ENCODE results near the gene HDAC4.

HDAC4 gene

DNA sequence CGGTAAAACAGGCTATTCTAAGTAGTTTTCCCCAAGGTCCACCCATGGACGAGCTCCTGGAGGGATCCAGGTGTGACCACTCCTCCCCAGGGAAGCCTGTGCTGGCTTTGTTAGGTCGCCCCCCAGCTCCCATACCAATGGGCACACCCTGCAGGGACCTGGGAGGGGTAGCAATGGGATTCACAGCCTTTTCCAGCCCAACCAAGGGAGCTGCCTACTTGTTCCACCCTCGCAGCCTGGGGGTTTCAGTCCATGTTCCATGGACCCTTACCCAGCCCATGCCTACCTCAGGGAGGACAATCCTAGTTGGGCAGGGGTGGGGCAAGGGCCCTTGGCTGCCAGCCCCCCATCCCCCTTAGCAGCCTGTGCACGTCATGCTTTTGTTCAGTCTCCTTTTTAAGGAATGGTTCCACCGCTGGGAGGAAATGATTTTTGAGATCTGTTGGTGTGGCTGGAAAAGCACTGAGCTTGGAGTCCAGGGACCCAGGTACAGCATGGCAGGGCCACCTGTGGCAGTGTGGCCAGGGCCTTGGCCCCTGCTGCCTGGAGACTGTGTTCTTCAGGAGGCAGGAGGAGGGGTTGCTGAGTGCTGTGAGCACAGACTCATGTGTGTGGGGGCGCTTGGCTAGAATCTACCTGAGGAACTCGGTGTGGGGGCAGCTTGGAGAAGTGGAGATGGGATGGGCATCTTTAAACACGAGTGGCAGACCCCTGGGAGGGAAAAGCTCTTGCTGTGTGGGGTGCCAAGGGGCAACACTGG lies 386.2 kb downstream of the HDAC4 start:
- FAIRE-seq: no peak

DNA sequence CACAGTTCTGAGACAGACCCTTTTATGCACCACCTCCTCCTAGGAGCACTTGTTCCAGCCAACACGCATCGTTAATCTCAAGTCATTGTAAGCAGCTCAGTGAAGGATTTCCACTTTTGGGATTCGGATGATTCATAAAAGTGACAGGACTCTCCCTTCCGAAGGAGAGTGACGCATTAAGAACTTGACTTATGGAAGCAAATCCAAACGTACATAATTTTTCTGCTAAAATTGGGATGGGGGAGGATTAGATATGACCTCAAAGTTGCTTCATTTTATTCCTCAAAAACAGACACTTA lies 387.2 kb downstream of the HDAC4 start:
- FAIRE-seq: no peak

More for the DNA sequence above, 386.2 kb downstream of the HDAC4 start:
- DNase-seq (ENCODE audit: insufficient read length, low spot score): no peak

DNA sequence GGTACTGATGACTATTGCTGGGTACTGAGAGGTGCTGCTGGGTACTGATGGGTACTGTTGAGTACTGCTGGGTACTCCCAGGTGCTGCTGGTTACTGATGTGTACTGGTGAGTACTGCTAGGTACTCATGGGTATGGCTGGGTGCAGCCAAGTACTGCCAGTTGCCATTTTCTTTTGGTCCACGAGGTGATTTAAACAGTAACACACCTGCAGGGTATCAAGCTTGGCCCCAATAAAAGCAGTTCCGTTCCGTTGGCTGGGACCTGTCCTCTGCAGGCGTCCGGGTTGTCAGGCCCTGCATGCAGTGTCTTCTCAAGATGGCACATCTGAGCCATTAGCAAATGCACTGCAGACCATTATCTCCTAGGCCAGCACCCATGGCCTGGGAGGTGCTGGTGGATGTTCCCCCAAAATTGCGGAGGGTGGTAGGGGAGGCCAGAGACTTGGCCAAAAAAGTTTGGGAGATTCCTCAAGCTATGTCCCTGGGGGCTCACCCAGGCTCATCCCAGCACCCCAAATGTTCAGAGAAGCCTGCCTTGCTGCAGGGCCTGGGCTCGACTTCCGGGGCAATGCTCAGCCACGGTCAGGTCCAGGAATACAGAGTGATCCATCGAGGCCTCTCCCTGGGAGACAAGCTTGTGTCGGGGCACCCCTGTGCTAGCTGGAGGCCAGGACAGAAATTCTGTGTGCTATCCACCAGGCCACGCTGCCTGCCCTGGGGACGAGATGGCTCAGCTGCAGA lies 387.7 kb downstream of the HDAC4 start:
- DNase-seq (ENCODE audit: insufficient read length, low spot score): no peak
- no peak for FAIRE-seq

More for the DNA sequence above, 387.2 kb downstream of the HDAC4 start:
- no peak for DNase-seq (ENCODE audit: insufficient read length, low spot score)

DNA sequence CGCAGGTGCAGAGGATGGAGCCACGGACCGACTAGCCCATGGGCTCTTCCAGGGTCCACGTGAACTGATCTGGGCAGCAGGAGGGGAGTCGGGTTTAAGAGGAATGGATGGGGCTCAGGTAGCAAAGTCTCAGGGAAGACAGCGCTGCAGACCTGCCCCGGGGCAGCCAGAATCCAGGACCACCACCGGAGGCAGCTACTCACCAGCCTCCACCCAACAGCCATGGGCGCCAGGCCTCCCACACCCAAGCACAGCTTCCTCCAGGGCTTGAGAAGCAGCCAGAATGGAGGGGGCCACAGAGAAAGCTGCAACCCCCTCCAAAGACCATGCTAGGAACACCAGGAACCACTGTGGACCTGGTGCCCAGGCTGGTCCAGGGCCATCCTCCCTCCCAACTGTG lies 388.6 kb downstream of the HDAC4 start:
- DNase-seq (ENCODE audit: insufficient read length, low spot score) (no peak), FAIRE-seq (no peak)

DNA sequence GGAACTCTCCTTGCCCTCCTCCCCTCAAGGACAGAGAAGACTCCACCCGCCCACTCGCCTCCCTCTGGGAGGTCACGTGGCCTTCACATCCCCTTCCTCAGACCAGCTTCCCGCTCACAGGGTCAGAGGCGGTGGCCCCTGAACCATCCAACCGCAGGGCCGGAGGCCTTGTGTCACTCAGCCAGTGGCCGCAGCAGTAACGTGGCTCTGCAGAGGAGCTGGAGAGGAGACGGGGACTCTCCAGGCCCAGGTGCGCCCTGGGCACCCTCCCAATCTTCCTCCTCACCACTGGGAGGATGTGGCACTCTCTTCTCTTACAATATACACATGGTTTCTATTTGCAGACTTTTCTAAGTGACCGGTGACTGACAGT lies 391.2 kb downstream of the HDAC4 start:
- FAIRE-seq (no peak), DNase-seq (ENCODE audit: insufficient read length, low spot score) (no peak)

DNA sequence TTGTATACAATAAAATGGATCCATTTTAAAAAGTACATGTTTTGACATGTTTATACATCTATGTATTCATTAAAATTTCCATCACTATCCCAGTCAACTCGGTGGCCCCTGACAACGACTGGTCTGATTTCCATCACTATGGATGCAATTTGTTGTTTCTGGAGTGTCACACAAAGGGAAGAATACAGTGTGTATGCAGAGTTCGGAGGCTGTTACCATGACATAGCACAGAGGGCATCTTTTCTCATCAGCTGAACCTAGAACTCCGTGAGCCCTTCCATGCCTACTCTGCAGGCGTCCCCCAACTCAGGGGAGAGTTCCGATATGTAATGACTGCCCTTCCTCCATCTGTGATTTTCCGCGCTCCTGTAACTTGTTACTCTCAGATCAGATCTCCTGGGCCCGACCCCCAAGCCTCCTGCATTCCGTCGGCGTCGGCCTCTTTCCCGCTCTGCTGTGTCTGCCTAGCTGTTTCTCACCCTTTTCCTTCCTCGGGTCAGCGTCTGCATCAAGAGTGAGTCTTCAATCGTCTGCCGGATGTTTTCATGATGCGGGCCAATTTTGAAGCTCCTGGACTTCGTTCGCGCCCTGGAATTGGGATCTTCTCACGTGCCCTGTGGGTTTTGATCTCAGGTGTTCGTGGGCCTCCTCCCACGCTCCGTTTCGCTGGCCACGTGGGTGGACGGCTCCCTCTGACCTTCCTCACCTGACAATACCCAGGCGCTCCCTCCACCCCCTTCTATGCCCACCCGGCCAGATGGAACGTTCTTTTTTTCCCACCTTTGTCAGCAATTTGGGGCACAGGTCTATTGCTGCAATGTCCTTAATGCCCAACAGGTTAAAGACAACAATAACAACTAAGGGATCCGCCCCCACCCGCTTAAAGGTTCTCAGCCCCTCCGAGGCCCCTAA lies 391.9 kb downstream of the HDAC4 start:
- FAIRE-seq (no peak), DNase-seq (ENCODE audit: insufficient read length, low spot score) (no peak)

DNA sequence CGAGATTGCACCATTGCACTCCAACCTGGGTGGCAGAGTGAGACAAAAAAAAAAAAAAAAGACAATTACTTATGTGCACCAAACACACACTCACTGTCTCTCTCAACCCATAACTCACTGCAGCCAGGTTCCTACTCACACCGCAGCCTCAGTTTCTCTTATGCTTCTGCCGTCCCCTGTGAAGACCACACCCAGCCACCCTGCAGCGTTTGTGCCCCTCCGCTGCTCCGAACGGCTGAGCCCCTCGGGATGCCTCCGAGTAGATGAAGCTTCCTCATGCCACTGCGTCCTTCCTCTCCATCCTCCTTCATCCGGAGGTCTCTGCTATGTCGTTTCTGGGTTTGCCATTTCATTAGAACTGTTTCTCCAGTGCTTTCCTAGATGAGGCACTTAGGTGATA lies 392.8 kb downstream of the HDAC4 start:
- FAIRE-seq (no peak), DNase-seq (ENCODE audit: insufficient read length, low spot score) (no peak)

DNA sequence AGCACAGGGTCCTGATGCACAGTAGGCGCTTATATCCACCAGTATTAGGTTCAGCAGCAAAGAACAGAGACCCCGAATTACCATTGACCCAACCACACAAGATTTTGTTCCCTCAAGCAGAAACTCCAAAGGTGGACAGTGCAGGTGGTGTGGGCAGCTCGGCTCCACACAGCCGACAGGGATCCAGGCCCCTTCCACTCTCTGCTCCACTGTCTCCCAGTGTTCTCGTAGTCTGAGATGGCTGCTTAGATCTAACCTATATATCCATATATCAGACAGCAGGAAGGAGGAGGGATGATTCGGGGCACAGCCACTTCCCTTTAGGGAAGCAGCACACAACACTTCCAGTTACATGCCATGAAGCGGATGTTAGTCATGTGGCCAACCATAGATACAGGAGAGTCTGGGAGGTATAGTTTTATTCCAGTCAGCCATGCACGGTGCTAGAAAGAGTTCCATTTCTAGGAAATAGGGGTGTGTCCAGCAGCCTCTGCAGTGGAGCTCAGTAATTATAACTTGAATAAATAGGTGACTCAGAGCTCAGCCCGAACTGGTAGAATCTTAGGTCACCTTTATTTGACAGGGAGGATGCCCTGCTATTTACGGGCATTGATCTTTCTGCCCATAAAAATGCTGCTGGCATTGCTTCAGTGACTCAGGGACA lies 394.1 kb downstream of the HDAC4 start:
- no peak for FAIRE-seq

DNA sequence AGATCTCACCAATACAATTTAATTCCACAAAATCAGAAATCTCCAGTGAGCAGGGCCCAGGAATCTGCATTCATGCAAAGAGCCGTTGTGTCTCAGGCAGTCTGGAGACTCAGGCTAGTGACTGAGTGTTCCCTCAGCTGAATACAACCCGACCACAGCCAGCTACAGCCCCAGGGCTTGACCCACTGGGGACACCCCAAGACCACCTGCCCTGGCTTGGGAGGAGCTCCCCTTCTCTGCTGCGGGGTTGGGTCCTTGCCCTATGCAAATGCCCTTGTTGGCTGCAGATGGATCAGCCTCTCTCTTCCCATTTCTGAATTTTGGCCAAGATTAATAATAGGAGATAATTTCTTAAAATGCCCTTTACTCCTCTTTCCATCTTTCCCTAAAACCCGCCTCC lies 395.2 kb downstream of the HDAC4 start:
- FAIRE-seq: no peak

More for the DNA sequence above, 394.1 kb downstream of the HDAC4 start:
- DNase-seq (ENCODE audit: insufficient read length, low spot score): no peak

DNA sequence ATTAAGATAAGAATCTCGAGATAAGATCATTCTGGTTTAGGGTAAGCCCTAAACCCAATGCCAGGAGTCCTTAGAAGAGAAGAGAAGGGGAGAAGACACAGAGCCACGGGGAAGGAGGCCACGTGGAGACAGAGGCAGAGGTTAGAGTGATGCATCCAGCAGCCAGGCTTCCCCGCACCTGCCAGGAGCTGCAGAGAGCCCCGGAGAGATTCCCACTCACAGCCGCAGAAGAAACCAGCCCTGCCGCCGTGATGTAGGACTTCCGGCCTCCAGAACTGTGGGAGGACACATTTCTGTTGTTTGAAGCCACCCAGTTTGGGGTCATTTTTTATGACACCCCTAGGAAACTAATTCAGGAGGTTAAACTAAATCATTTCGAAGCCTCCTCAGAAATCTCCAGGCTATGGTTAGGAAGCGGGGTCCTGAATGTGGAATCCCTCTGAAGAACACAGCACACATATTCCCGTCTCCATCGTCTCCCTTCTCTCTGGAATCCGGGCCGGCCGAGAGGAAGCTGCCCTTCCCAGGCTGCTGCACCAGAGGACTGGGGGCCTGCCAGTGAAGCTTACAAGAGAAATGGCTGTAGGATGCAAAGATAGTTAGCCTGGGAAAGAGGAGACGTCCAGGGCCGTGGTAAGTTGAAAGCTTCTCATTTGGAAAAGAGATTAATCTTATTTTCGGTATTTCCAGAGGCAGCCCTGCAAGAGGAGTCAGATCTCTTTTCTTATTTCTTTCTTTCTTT lies 396.4 kb downstream of the HDAC4 start:
- DNase-seq (ENCODE audit: insufficient read length, low spot score) (no peak), FAIRE-seq (no peak)

More for the DNA sequence above, 395.2 kb downstream of the HDAC4 start:
- no peak for DNase-seq (ENCODE audit: insufficient read length, low spot score)

DNA sequence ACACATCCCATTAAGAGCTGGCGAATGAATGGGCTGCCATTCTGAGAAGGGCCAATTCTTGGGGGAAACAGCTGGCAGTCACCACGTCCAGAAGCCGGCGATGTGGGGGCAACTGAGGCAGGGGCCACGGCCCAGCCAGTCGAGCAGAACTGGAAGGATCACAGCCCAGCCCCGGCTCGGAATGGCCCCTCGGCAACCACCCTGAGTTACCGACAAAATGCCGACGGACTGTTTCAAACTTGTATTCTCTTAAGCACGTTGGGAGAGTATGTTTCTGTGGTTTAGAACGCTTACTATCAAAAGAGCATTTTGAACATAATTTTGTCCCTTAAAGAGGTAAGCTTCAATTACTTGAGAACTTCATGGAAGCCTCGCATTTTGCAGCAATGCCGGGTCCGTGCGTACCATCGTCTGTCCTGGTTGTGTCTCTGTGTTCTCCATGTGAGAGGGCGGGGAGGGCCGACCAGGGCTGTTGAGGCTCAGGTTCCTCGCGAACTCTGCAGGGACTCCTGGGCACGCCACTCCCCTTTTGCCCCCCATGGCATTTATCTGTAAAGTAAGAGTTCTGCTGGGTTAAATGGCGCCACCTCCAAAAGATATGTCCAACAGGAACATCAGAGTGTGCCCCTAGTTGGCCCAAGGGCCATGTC lies 397.1 kb downstream of the HDAC4 start:
- no peak for FAIRE-seq
- DNase-seq (ENCODE audit: insufficient read length, low spot score): no peak

DNA sequence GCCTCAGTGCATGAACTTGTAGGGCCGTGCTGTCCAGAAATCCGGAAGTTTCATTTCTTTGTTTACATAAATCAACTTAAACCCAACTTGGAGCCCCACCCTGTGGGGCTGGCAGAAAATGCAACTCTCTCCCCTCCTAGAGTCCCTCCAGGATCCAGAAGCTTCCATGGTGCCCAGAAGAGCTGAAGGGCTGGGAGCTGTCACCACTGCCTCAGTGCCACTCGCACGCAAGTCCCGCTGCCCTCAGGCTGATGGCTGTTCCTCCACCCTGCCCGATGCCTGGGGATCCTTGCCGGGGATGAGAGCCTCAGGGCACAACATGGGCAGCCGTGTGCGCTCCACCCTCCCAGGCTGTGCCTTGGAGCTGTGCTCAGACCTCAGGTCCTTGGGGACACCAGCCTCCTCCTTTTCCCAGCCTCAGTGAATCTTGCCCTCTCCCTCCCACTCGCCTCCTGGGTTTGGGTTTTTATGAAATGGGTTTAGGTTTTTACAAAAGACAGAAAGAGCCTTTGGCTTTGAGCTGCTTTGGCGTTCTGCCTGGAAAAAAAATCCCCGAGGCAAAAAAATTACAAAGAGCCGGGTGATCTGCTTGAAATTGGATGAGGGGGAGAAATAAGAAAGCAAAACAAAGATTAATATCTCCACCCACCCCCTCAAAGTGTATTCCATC lies 397.7 kb downstream of the HDAC4 start:
- no peak for FAIRE-seq
- no peak for DNase-seq (ENCODE audit: insufficient read length, low spot score)

DNA sequence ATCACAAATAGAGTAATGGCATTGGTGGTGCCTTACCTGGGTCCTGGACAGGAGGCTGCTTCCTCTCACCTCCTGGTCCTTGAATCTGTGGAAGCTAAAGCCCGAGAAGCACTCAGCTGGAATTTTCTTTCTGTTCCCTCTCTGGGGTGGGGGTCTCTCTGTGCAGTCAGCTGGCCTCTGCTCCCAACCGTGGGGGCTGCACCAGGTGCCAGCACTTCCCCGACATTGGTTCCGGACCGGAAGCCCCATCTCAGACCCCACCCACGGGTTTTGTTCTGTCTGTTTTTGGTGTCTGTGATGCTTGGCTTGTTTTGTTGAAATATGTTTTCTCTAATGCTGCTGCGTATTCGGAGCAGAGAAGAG lies 398.2 kb downstream of the HDAC4 start:
- FAIRE-seq (no peak), DNase-seq (ENCODE audit: insufficient read length, low spot score) (no peak)

DNA sequence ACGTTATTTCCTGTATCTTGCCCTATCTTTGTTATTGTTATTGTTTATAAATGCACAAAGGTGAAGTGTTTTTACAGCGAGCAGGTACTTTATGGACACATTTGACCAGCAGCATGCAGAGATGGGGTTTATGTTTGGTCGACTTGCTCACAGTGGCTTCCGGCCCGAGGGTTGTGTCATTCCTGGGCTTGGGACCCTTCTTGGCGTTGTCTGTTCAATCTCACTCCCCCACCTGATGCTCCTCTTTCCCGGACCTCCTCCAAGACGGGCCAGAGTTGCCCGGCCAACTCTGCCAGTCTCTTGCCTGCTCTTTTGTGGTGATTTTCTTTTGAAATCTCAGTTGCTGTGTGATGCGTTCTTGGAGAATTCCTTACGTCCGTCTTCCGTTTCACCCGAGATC lies 399.0 kb downstream of the HDAC4 start:
- no peak for DNase-seq (ENCODE audit: insufficient read length, low spot score)
- FAIRE-seq: no peak

DNA sequence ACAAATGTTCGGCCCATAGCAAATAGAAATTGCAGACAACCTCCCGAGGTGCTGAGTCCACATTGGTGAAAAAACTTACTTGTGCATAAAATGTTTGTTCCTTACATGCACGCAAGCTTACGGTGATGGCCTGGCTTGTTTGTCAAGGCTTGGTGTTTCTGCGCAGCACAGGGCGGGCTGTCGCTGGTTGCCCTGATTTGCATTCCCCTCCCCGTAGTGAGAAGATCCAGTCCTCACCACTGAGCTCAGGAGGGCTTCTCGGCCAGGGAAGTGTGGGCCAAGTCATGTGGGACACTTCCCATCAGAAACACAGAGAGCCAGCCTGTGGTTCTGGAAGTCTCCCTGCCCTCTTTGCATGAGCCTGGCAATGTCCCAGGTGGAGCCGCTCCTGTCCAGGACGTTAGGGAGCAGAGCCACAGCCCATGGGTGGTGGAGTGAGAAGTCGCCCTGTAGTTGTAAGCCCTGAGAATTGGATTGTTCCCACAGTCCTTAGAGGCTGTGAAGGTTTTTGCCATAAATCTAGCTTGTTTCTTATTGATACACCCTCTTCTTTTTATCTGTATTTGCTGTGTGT lies 400.2 kb downstream of the HDAC4 start:
- DNase-seq (ENCODE audit: insufficient read length, low spot score) (no peak), FAIRE-seq (no peak)

DNA sequence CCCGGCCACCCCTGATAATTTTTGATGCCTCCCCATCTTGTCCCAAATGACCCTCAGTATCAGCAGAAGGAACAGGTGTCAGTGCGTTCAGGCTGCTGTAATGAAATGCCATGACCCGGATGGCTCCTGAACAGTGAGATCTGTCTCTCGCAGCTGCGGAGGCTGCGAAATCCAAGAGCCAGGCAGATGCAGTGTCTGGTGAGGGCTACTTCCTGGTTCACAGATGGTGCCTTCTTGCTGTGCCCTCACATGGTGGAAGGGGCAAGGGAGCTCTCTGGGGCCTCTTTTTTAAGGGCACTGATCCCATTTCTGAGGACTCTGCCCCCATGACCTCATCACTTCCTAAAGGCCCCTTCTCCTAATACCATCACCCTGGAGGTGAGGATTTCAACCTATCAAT lies 400.7 kb downstream of the HDAC4 start:
- FAIRE-seq: no peak
- DNase-seq (ENCODE audit: insufficient read length, low spot score): no peak

DNA sequence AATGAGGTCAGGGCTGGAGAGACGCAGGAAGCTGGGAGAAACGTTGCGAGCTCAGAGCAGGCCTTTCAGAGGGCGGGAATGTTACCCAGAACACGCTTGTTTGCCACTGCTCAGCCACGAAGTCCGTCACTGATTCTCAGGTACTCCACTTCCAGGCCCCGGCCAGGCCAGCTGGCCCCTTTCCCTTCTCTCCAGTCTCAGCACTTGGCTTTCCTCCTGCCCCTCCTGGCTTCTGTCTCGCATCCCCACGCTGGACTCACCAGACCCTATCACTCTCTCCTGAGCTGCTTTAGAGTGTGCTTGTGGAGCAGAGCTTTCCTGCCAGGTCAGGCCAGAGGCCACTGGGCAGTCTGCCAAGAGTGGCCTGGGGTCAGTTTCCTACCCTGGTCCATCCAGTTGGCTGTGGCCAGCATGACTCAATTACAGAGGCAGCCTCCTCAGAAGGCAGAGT lies 401.5 kb downstream of the HDAC4 start:
- DNase-seq (ENCODE audit: insufficient read length, low spot score) (no peak), FAIRE-seq (no peak)

DNA sequence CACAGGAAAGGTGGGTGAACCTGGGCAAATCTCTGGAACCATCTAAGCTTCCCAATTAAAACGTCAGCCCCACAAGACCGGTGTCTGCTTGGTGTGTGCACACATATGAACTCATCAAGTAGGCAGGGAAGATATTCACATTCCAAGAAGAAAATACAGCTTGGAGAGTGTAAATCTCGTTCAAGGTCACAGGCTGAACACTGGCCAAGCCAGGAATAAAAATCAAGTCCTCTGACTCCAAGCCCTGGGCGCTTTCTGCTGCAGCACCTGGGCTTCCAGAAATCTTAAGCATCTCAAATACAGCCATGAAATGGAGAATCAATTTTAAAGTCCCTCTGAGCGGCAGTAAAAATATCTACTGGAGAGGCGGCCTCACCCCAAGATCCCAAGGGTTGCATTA lies 402.0 kb downstream of the HDAC4 start:
- DNase-seq (ENCODE audit: insufficient read length, low spot score) (no peak), FAIRE-seq (no peak)

All from GM19239 (cell line).